Activated CD8-positive, alpha-beta T cell treated with anti-CD3 and anti-CD28 coated beads, Interleukin-2, amount 10 ng/mL, durations not matched to agents 7 days and 5 days (primary cell): ENCODE data around the gene NOTCH3. TPM values are rescaled to one million over a fixed set of nuclear protein-coding genes. Genes with fewer than 3 reads are reported as not detected.

Experiments used
- ATAC-seq: fragments of 150-1000 bp; cut with Tn5 transposase; one replicate; pipeline ENCODE4 v1.10.0; 2021; ENCODE audit warnings: moderate library complexity
- CTCF ChIA-PET: fragments of 350-600 bp; sonication (Branson Sonifier 250); formaldehyde crosslinking; loops from one replicate; lab custom pipeline; 2021; ENCODE audit warnings: antibody characterized with exemption; lab: Charles Lee
- POLR2A ChIA-PET: fragments of 350-600 bp; sonication (Branson Sonifier 250); formaldehyde crosslinking; loops from one replicate; lab custom pipeline; 2021; ENCODE audit warnings: antibody characterized with exemption; lab: Charles Lee
- DNase-seq: peaks from one replicate; pipeline ENCODE4 v3.0.0-alpha.2; 2020
- H3K27ac Mint-ChIP-seq: one replicate; pipeline ENCODE4 v1.8.0; 2021; ENCODE audit warnings: mild to moderate bottlenecking, mixed read lengths
- H3K27me3 Mint-ChIP-seq: one replicate; pipeline ENCODE4 v1.8.0; 2021; ENCODE audit warnings: low read depth, mixed read lengths
- H3K36me3 Mint-ChIP-seq: one replicate; pipeline ENCODE4 v1.8.0; 2021; ENCODE audit warnings: low read depth, mixed read lengths
- H3K4me1 Mint-ChIP-seq: one replicate; pipeline ENCODE4 v1.8.0; 2021; ENCODE audit warnings: low read depth, mixed read lengths
- H3K4me3 Mint-ChIP-seq: one replicate; pipeline ENCODE4 v1.8.0; 2021; ENCODE audit warnings: mild to moderate bottlenecking, mixed read lengths
- H3K9me3 Mint-ChIP-seq: one replicate; pipeline ENCODE4 v1.8.0; 2022; ENCODE audit warnings: mixed read lengths; ENCODE audit not compliant: insufficient read depth
- total RNA-seq, 2 experiments: library from RNA; stranded (reverse); gene quantifications; one replicate each; pipeline ENCODE4 v1.2.3, GENCODE V29; 2021

NOTCH3 gene
- total RNA-seq, 2 experiments from 2014 or later: not detected

DNA sequence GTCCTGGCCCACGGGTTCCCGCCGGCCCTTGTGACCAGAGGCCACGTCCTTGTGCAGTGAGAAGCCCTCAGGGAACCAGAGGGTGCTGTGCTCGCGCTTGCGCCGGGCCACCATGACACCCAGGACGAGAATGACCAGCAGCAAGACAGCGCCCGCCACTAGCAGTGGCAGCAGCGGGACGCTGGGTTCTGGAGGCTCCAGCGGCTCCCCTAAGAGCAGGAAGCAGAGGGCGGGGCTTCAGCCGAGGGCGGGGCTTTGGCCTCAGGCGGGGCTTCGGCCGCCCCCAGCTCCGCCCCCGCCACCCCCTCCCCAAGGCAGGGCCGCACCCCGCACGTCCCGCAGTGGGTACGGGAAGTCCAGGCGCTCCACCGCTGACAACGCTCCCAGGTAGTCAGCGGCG is 30.4 kb downstream of the NOTCH3 start:
- Mint-ChIP-seq H3K4me3 (no peak overlapping the region), H3K4me1 (no peaks in the 10 kb centered on the region), H3K27me3 (no peaks in the 10 kb centered on the region), H3K9me3 (no peaks in the 10 kb centered on the region), H3K27ac (no peak overlapping the region), H3K36me3 (no peaks in the 10 kb centered on the region)
- ChIA-PET CTCF (no interaction called here), POLR2A (no interaction called here)
- DNase-seq (no peak), ATAC-seq (no peak)

DNA sequence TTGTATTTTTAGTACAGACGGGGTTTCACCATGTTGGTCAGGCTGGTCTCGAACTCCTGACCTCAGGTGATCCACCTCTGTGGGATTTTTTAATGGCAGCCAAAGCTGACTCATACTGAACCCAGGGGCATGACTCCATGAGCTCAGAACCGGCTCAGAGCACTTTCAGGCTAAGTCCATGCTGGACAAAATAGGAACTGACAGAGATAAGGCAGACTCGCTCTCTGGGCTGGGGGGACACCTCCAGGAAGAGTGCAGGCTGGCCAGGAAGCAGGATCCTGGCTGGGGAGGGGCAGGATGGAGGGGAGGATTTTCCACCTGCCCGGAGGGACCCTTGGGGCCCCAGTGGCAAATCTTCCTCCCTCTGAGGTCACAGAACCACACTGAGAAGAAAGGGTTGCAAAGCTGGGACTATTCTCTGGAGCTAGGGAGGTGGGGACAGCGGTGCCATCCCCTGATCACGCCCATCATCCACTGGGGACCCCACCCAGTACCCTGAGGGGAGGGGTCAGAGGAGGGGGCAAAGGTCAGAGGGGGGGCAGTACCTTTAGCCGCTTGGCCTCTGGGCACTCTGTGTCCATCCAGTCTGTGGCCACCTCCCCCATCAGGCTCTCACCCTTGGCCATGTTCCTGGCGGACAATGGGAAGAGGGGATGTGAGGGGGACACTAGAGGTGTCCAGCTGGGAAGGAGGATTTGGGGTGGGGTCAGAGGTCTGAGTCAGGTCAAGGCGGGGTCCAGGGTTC is 31.1 kb downstream of the NOTCH3 start:
- Mint-ChIP-seq H3K36me3 (no peaks in the 10 kb centered on the region), H3K9me3 (no peaks in the 10 kb centered on the region), H3K27ac (no peak overlapping the region), H3K4me1 (no peaks in the 10 kb centered on the region), H3K27me3 (no peaks in the 10 kb centered on the region), H3K4me3 (no peak overlapping the region)
- DNase-seq (no peak), ATAC-seq (no peak)
- ChIA-PET POLR2A (no interaction called here), CTCF (interaction anchor here (2.0 kb wide), 1 partner anchor 16 kb away, joined by 5 read pairs; no protein-coding TSS in a partner anchor)

DNA sequence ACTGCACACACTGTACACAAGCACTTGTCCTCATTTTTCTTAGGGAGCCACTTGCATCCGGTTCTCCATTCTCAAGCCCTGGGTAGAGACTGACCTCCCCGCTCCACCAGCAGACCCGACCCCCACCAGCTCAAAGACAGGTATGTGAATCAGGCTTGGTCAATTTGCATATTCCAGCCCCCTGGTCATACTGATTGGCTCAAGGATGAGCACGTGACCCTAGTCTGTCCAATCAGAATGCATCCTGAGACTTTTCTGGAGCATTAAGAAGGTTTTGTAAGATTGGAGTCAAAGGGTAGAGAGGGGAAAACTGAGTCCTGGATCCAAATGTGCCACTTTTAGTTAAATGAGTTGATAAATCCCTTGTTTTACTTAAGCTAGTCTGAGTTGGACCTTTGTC is 34.1 kb downstream of the NOTCH3 start:
- Mint-ChIP-seq H3K9me3 (no peaks in the 10 kb centered on the region), H3K27me3 (no peaks in the 10 kb centered on the region), H3K4me3 (no peak overlapping the region), H3K36me3 (no peaks in the 10 kb centered on the region), H3K4me1 (no peaks in the 10 kb centered on the region), H3K27ac (no peak overlapping the region)
- DNase-seq: no peak
- CTCF ChIA-PET: no interaction called here
- ATAC-seq: no peak
- POLR2A ChIA-PET: no interaction called here

DNA sequence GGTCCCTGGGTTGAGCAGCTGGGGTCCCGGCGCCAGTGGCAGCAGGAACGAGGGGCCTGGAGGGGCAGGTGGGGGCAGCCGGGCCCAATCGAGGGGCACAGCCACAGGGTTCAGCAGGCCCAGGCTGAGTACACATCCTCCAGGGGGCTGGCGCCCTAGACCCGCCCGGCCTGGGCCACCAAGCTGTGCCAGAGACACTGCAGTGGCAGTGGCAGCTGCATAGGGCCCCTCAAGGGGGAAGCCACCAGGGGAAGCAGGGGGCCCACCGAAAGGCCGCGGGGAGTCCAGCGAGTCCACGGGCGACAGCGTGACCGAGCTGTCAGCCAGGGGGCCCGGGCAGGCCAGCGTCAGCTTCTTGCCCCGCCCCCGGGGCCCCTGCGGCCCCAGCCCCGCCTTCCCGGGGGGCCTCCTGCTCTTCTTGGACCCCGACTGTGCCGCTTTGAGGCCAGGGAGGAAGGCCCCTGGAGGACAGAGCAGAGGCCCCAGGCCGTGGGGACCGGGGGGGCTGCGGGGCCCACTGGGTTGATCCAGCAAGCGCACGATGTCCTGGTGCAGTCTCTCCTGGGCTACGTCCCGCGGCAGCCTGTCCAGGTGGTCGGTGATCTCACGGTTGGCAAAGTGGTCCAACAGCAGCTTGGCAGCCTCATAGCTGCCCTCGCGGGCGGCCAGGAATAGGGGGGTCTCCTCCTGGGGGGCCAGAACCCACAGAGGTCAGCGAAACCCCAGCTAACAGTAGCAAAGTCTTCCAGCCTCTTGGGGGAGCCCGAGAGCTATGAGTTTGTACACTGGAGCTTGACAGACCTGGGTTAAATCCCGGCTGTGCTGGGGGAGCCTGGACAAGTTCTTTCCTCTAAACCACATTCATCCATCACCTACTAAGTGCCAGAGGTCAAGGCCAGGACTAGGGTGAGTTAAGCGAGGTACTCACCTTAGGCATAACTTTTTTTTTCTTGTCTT is 39.5 kb downstream of the NOTCH3 start:
- ChIA-PET CTCF (no interaction called here), POLR2A (no interaction called here)
- Mint-ChIP-seq H3K36me3 (no peaks in the 10 kb centered on the region), H3K27me3 (no peaks in the 10 kb centered on the region), H3K4me3 (no peak overlapping the region), H3K9me3 (no peaks in the 10 kb centered on the region), H3K27ac (no peak overlapping the region), H3K4me1 (no peaks in the 10 kb centered on the region)
- DNase-seq: no peak
- no peak for ATAC-seq

DNA sequence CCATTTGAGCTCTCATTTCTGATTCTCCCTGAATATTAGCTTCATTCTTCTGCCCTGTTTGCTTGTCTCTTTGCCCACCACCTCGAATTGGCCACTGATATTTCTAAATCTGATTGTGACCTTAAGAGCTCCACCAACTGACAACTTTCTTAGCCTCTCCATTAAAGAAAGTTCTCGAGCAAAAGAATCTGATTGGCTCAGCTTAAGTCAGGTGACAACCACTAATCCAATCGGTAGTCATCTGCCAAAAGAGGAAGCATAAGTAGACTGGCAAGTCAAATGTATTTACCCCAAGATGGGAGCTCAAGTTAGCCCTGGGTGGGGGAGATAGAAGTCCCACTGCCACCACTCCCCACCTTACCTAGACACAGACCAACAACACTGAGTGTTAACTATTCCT is 41.5 kb downstream of the NOTCH3 start:
- Mint-ChIP-seq H3K4me1 (no peaks in the 10 kb centered on the region), H3K9me3 (peaks cover 4% of the 10 kb centered on the region), H3K4me3 (no peak overlapping the region), H3K36me3 (no peaks in the 10 kb centered on the region), H3K27me3 (no peaks in the 10 kb centered on the region), H3K27ac (no peak overlapping the region)
- ChIA-PET POLR2A (no interaction called here), CTCF (interaction anchor here (0.9 to 1.1 kb wide), 5 partner anchors 8 to 53 kb away, joined by 3 to 4 read pairs (median 3); no protein-coding TSS in a partner anchor)
- no peak for ATAC-seq
- no peak for DNase-seq

DNA sequence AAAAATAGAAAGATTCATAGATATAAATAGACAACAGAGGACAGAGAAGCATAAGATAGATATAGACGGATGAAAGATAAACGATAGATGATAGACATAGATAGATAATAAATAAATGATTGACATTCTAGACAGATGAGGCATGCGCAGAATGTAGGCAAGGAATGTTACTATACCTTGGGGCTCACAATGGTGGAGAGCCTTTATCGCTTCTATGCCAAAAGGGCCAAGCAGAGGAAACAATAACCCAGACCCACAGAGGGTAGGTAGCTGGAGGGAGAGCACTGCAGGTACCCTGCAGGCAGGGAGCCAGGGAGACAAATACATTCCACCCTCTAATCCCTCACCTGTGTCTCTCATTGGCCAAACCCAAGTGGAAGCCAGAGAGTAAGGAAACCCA is 44.4 kb downstream of the NOTCH3 start:
- Mint-ChIP-seq H3K9me3 (peaks cover 6% of the 10 kb centered on the region), H3K27ac (no peak overlapping the region), H3K4me1 (no peaks in the 10 kb centered on the region), H3K4me3 (no peak overlapping the region), H3K36me3 (no peaks in the 10 kb centered on the region), H3K27me3 (peaks cover 3% of the 10 kb centered on the region)
- ChIA-PET POLR2A (no interaction called here), CTCF (no interaction called here)
- ATAC-seq: no peak
- DNase-seq: no peak

DNA sequence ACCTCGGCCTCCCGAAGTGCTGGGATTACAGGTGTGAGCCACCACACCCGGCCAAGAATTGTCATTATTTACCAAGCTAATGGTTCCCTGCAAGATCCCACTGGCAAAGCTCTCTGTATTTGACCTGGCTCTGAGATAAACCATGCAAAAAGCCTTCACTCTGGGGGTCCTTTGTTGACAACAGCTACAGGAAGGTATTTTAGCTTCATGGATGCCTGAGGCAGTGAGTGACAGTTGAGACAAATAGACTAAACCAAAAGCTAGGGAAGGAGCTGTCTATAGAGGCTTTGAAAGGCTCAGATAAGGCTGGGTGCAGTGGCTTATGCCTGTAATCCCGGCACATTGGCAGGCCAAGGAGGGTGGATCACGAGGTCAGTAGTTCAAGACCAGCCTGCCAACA is 45.5 kb downstream of the NOTCH3 start:
- ChIA-PET POLR2A (interaction anchor here (0.6 kb wide), 1 partner anchor 224 kb away, joined by 3 read pairs; the partner anchor contains the start of gene AKAP8), CTCF (interaction anchor here (1.2 to 2.1 kb wide), 3 partner anchors 22 to 31 kb away, joined by 4 to 5 read pairs (median 5); a partner anchor contains a TSS)
- no peaks in the 10 kb centered on the region for H3K36me3 Mint-ChIP-seq
- no peak overlapping the region for H3K4me3 Mint-ChIP-seq
- no peak for DNase-seq
- no peak overlapping the region for H3K27ac Mint-ChIP-seq
- peaks cover 6% of the 10 kb centered on the region for H3K9me3 Mint-ChIP-seq
- H3K4me1 Mint-ChIP-seq: no peaks in the 10 kb centered on the region
- ATAC-seq: no peak
- peaks cover 7% of the 10 kb centered on the region for H3K27me3 Mint-ChIP-seq

DNA sequence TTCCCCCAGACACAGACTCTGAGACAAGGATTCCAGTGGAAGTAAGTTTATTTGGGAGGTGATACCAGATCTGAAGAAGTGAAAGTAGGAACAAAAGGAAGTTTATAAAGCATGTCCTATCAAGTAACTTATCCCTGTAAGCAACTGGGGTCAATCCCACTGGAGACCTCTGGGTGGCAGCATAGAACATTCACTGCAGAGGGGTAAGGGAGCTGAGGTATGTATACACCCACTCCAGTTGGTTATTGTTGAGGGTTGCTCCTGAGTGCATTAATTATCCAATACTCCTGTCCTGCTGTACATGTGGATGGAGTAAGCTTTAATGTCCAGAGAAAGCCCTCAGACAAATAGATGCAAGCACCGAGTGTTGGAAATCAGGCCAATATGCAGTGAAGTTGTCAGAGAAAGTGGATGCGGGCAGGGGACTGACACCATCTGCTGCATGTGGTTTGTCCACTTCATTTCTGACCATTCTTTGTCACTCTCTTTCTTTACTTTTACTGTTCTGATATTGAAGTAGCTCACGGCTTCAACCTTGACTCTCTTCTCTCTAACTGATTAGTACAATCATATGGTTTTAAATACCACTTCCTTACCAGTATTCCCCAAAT is 46.7 kb downstream of the NOTCH3 start:
- Mint-ChIP-seq H3K36me3 (no peaks in the 10 kb centered on the region), H3K27me3 (peaks cover 7% of the 10 kb centered on the region), H3K9me3 (peaks cover 6% of the 10 kb centered on the region), H3K4me1 (no peaks in the 10 kb centered on the region), H3K27ac (no peak overlapping the region), H3K4me3 (no peak overlapping the region)
- ChIA-PET POLR2A (no interaction called here), CTCF (interaction anchor here (0.6 to 2.1 kb wide), 9 partner anchors 11 to 461 kb away, joined by 3 to 15 read pairs (median 5); a partner anchor contains a TSS)
- ATAC-seq (no peak), DNase-seq (peak; percentile 48)

DNA sequence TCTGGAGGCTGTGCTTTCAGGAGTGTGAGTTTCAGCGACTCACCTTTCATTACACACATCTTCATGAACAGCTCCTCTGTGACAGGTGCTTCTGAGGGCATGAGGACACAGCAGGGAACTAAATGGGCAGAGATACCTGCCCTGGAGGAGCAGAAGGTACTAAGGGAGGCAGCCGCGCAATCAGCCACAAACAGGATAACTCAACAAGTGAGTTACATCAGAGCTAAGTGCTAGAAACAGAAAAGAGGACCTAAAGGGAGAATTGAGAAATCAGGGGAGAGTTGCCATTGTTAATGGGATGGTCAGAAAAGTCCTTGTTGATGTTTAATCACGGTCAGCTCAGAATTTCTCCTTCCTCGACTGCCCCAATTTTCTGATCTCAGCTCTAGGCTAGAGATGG is 51.1 kb downstream of the NOTCH3 start:
- H3K4me1 Mint-ChIP-seq: no peaks in the 10 kb centered on the region
- ATAC-seq (no peak), DNase-seq (no peak)
- no peaks in the 10 kb centered on the region for H3K36me3 Mint-ChIP-seq
- ChIA-PET POLR2A (no interaction called here), CTCF (interaction anchor here (0.9 to 3.6 kb wide), 4 partner anchors 9 to 208 kb away, joined by 3 to 40 read pairs (median 12); no protein-coding TSS in a partner anchor)
- H3K4me3 Mint-ChIP-seq: no peak overlapping the region
- peaks cover 7% of the 10 kb centered on the region for H3K27me3 Mint-ChIP-seq
- no peak overlapping the region for H3K27ac Mint-ChIP-seq
- peaks cover 6% of the 10 kb centered on the region for H3K9me3 Mint-ChIP-seq

DNA sequence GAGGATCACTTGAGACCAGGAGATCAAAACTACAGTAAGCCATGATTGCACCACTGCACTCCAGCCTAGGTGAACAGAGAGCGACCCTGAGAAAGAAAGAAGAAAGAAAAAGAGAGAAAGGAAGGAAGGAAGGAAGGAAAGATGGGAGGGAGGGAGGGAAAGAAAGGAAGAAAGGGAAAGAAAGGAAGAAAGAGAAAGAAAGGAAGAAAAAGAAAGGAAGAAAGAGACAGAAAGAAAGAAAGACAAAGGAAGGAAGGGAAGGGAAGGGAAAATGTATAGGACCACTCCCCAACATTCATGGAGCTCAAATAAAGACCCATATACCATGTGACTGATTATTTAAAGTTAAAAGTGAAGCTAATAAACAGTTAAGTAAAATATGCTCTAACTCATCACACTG is 53.7 kb downstream of the NOTCH3 start:
- CTCF ChIA-PET: interaction anchor here (0.8 to 1.3 kb wide), 2 partner anchors 46 to 55 kb away, joined by 3 to 4 read pairs; no protein-coding TSS in a partner anchor
- Mint-ChIP-seq H3K27me3 (peaks cover 3% of the 10 kb centered on the region), H3K27ac (no peak overlapping the region), H3K4me3 (no peak overlapping the region), H3K4me1 (no peaks in the 10 kb centered on the region), H3K36me3 (no peaks in the 10 kb centered on the region), H3K9me3 (no peaks in the 10 kb centered on the region)
- POLR2A ChIA-PET: no interaction called here
- DNase-seq (no peak), ATAC-seq (no peak)

DNA sequence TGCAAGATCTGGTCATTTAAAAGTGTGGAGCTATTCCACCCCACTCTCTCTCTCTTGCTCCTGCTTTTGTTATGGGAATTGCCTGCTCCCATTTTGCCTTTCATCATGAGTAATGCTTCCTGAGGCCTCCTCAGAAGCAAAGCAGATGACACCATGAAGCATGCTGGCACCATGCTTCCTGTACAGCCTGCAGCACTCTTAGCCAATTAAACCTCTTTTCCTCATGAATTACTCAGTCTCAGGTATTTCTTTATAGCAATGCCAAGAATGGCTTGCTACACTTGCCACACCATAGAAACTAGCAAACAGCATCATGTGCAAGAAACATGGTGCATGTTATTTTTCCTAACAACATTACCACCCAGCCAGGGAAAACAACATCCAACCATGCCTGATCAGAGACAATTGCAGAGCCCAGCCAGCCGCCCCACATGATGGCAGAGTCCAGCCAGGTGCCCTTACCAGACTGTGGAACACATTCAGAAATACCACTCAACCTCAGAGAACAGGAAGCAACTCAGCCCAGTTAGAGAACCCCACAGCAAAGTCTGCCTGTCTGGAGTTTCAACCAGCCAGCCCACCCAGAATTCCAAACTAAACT is 56.6 kb downstream of the NOTCH3 start:
- ATAC-seq (no peak), DNase-seq (no peak)
- Mint-ChIP-seq H3K36me3 (peaks cover 2% of the 10 kb centered on the region), H3K27ac (no peak overlapping the region), H3K4me1 (no peaks in the 10 kb centered on the region), H3K27me3 (no peaks in the 10 kb centered on the region), H3K4me3 (no peak overlapping the region), H3K9me3 (peaks cover 5% of the 10 kb centered on the region)
- POLR2A ChIA-PET: no interaction called here
- CTCF ChIA-PET: no interaction called here
